ENCODE results near the gene CDC42EP3.

Gene CDC42EP3

GRCh38 chr2:37652199-37652640 is 19.2 kb downstream of the CDC42EP3 start:
- TF ChIP-seq, protein P1, sequence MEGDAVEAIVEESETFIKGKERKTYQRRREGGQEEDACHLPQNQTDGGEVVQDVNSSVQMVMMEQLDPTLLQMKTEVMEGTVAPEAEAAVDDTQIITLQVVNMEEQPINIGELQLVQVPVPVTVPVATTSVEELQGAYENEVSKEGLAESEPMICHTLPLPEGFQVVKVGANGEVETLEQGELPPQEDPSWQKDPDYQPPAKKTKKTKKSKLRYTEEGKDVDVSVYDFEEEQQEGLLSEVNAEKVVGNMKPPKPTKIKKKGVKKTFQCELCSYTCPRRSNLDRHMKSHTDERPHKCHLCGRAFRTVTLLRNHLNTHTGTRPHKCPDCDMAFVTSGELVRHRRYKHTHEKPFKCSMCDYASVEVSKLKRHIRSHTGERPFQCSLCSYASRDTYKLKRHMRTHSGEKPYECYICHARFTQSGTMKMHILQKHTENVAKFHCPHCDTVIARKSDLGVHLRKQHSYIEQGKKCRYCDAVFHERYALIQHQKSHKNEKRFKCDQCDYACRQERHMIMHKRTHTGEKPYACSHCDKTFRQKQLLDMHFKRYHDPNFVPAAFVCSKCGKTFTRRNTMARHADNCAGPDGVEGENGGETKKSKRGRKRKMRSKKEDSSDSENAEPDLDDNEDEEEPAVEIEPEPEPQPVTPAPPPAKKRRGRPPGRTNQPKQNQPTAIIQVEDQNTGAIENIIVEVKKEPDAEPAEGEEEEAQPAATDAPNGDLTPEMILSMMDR (IDR thresholded peaks at IDR 0.05), result no peak
- Mint-ChIP-seq H3K4me1 (peaks cover 53% of the 10 kb centered on the region), H3K9me3 (peaks cover 4% of the 10 kb centered on the region), H3K27ac (peak overlapping the region; percentile 81), H3K27me3 (ENCODE audit: low read depth, poor library complexity) (no peaks in the 10 kb centered on the region), H3K4me3 (no peak overlapping the region), H3K36me3 (ENCODE audit: low read depth) (peaks cover 23% of the 10 kb centered on the region)
- no peak for DNase-seq

DNA sequence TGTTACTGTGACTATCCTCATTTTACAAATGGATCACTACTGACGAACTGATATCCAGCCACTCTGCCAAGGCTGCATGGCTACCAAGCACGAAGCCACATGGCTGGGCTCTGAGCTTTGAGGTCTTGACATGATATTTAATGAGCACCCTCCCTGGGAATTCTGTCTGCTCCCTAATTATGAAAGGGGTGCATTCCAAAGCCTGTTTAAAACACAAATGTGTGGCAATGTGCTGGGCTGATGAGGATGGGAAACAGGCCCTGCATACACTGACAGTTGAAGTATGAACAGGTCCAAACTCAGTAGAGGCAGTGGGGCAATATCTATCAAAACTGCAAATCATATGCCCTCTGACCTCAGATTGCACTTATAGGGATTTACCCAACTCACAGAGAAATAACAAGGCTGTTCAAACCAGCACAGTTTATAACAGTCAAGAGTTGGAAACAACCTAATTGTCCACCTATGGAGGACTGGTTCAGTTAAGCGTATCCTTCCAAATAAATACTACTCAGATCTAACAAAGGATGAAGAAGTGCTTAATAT is 20.8 kb downstream of the CDC42EP3 start:
- H3K27me3 Mint-ChIP-seq (ENCODE audit: low read depth, poor library complexity), result no peaks in the 10 kb centered on the region
- TF ChIP-seq, protein P1 (IDR thresholded peaks at IDR 0.05), result no peak
- peaks cover 4% of the 10 kb centered on the region for H3K9me3 Mint-ChIP-seq
- H3K4me3 Mint-ChIP-seq, result no peak overlapping the region
- no peak for DNase-seq
- H3K4me1 Mint-ChIP-seq, result peaks cover 44% of the 10 kb centered on the region
- H3K27ac Mint-ChIP-seq, result no peak overlapping the region
- H3K36me3 Mint-ChIP-seq (ENCODE audit: low read depth), result peaks cover 33% of the 10 kb centered on the region

- H3K27me3 Mint-ChIP-seq (ENCODE audit: low read depth, poor library complexity), result no peaks in the 10 kb centered on the region
- no peak for DNase-seq
- peaks cover 40% of the 10 kb centered on the region for H3K36me3 Mint-ChIP-seq (ENCODE audit: low read depth)
- TF ChIP-seq, protein P1 (IDR thresholded peaks at IDR 0.05), result no peak
- peaks cover 4% of the 10 kb centered on the region for H3K9me3 Mint-ChIP-seq
- no peak overlapping the region for H3K4me3 Mint-ChIP-seq
- H3K4me1 Mint-ChIP-seq, result peaks cover 33% of the 10 kb centered on the region
- no peak overlapping the region for H3K27ac Mint-ChIP-seq
Observed at GRCh38 chr2:37649518-37649917, 21.9 kb downstream of the CDC42EP3 start.

DNA sequence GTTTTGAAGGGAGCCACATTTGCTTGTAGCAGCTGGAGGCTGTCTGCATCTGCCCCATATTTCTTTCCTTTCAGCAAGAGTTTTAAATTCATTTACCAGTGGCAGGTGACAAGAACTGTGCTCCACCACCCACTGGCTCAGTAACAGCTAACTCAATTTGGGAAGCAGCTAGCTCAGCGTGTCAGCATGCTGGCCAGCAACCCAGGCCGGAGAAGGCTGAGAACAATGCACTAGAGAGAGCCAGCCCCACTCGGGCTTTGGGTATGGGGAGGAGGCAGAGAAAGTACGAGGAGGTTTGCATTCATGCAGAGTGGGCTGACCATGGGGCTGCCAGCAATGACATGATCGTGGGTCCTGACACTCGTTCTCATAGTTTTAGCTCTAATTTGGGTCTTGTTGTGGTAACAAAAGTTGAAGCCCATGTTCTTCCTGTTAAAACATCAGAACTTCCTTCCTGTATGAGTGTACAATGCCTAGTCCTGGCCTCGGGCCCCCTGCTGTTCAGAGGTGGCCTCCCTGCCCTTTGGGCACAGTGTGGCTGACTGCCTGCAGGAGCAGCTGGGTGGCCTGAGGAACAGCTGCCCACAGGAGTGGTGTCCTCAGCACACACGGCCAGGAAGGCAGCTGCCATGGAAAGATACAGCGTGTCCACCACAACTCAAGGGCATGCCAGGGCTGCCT is 23.0 kb downstream of the CDC42EP3 start:
- H3K4me1 Mint-ChIP-seq, result peaks cover 22% of the 10 kb centered on the region
- peaks cover 51% of the 10 kb centered on the region for H3K36me3 Mint-ChIP-seq (ENCODE audit: low read depth)
- H3K27me3 Mint-ChIP-seq (ENCODE audit: low read depth, poor library complexity), result no peaks in the 10 kb centered on the region
- peaks cover 4% of the 10 kb centered on the region for H3K9me3 Mint-ChIP-seq
- peak overlapping the region; percentile 66 for H3K27ac Mint-ChIP-seq
- DNase-seq, result no peak
- no peak overlapping the region for H3K4me3 Mint-ChIP-seq
- TF ChIP-seq, protein P1 (IDR thresholded peaks at IDR 0.05), result no peak

DNA sequence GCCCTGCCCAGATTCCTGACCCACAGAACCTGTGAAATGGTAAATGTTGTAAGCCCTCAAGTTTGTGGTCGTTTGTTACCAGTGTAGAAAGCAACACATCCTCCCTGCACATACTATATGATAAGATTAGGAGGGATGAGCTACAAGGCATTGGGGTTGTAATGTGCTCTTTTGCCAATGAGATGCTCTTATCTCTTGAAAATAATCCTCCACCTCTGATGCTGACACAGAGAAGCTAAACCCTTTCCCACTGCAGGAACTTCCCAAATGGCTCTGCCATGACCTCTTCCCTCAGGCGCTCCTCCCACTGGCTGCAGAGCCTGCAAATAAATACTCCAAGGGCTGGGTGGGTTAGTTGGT is 23.5 kb downstream of the CDC42EP3 start:
- peaks cover 17% of the 10 kb centered on the region for H3K4me1 Mint-ChIP-seq
- TF ChIP-seq, protein P1 (IDR thresholded peaks at IDR 0.05), result no peak
- no peak for DNase-seq
- H3K27me3 Mint-ChIP-seq (ENCODE audit: low read depth, poor library complexity), result no peaks in the 10 kb centered on the region
- H3K27ac Mint-ChIP-seq, result peak overlapping the region; percentile 66
- H3K9me3 Mint-ChIP-seq, result peaks cover 4% of the 10 kb centered on the region
- H3K4me3 Mint-ChIP-seq, result no peak overlapping the region
- peaks cover 56% of the 10 kb centered on the region for H3K36me3 Mint-ChIP-seq (ENCODE audit: low read depth)

- TF ChIP-seq, protein P1 (IDR thresholded peaks at IDR 0.05), result no peak
- Mint-ChIP-seq H3K36me3 (ENCODE audit: low read depth) (peaks cover 69% of the 10 kb centered on the region), H3K9me3 (peaks cover 4% of the 10 kb centered on the region), H3K27me3 (ENCODE audit: low read depth, poor library complexity) (no peaks in the 10 kb centered on the region), H3K27ac (no peak overlapping the region), H3K4me3 (no peak overlapping the region), H3K4me1 (peaks cover 4% of the 10 kb centered on the region)
- no peak for DNase-seq
Observed at GRCh38 chr2:37645836-37646235, 25.6 kb downstream of the CDC42EP3 start.
